Measurements from ENCODE around the gene NDUFS1.
"Not testable (repeated sequence)": the region's sequence is repeated elsewhere in the genome, so short reads cannot be mapped to it uniquely, and the experiment has no call there.

The NDUFS1 gene

GRCh38 chr2:206198677-206199076 is 39.4 kb upstream of the NDUFS1 start:
- DNase-seq (ENCODE audit: low spot score) = no peak
- no peak for TF ChIP-seq CTCF (IDR thresholded peaks at IDR 0.05; ENCODE audit: borderline replicate concordance, control extremely low read depth, extremely low read depth, insufficient read depth, missing control alignments)
- in situ Hi-C loops (cut with MboI; ENCODE audit: low sequenced_read_pairs, unreplicated experiment) = no loop called here

GRCh38 chr2:206193671-206194357 is 34.6 kb upstream of the NDUFS1 start:
- no peak for DNase-seq (ENCODE audit: low spot score)
- in situ Hi-C loops (cut with MboI; ENCODE audit: low sequenced_read_pairs, unreplicated experiment) = no loop called here
- no peak for TF ChIP-seq CTCF (IDR thresholded peaks at IDR 0.05; ENCODE audit: borderline replicate concordance, control extremely low read depth, extremely low read depth, insufficient read depth, missing control alignments)

- DNase-seq (ENCODE audit: low spot score) = no peak
- TF ChIP-seq CTCF (IDR thresholded peaks at IDR 0.05; ENCODE audit: borderline replicate concordance, control extremely low read depth, extremely low read depth, insufficient read depth, missing control alignments) = no peak
- in situ Hi-C loops (cut with MboI; ENCODE audit: low sequenced_read_pairs, unreplicated experiment) = no loop called here
Measured at GRCh38 chr2:206192157-206192556, 32.9 kb upstream of the NDUFS1 start.

GRCh38 chr2:206190689-206191088 is 31.4 kb upstream of the NDUFS1 start:
- TF ChIP-seq CTCF (IDR thresholded peaks at IDR 0.05; ENCODE audit: borderline replicate concordance, control extremely low read depth, extremely low read depth, insufficient read depth, missing control alignments) = no peak
- DNase-seq (ENCODE audit: low spot score) = no peak
- in situ Hi-C loops (cut with MboI; ENCODE audit: low sequenced_read_pairs, unreplicated experiment) = no loop called here

- DNase-seq (ENCODE audit: low spot score) = no peak
- TF ChIP-seq CTCF (IDR thresholded peaks at IDR 0.05; ENCODE audit: borderline replicate concordance, control extremely low read depth, extremely low read depth, insufficient read depth, missing control alignments) = no peak
- in situ Hi-C loops (cut with MboI; ENCODE audit: low sequenced_read_pairs, unreplicated experiment) = no loop called here
Measured at GRCh38 chr2:206190111-206190510, 30.9 kb upstream of the NDUFS1 start.

GRCh38 chr2:206189691-206190090 is 30.4 kb upstream of the NDUFS1 start:
- DNase-seq (ENCODE audit: low spot score) = no peak
- TF ChIP-seq CTCF (IDR thresholded peaks at IDR 0.05; ENCODE audit: borderline replicate concordance, control extremely low read depth, extremely low read depth, insufficient read depth, missing control alignments) = no peak
- in situ Hi-C loops (cut with MboI; ENCODE audit: low sequenced_read_pairs, unreplicated experiment) = no loop called here

GRCh38 chr2:206181526-206181925 is 22.3 kb upstream of the NDUFS1 start:
- DNase-seq (ENCODE audit: low spot score); in situ Hi-C loops (cut with MboI; ENCODE audit: low sequenced_read_pairs, unreplicated experiment): not testable (repeated sequence)

All from GM13976 (cell line).